Measurements from ENCODE around the gene GRXCR2. TPM values are rescaled to one million over a fixed set of nuclear protein-coding genes. Genes with fewer than 3 reads are reported as not detected.

Gene GRXCR2
- total and polyA plus RNA-seq, 12 donors = 0.60 to 15.1 (median 1.7) TPM; not detected in 2

GRCh38 chr5:145913701-145914100 is 40.9 kb upstream of the GRXCR2 start:
- intact Hi-C loops (cut with DNase I) = no loop called here
- Histone ChIP-seq H3K27me3 (no peaks in the 10 kb centered on the region), H3K27ac (no peak overlapping the region), H3K4me1 (peaks cover 0 to 11% (median 0%) of the 10 kb centered on the region in 9 donors), H3K4me3 (no peak overlapping the region), H3K9me3 (no peaks in the 10 kb centered on the region), H3K36me3 (no peaks in the 10 kb centered on the region)
- ATAC-seq (no peak), DNase-seq (no peak)
- TF ChIP-seq CTCF (IDR thresholded peaks at IDR 0.05) = no peak
- WGBS, 2 donors = 93 to 96% methylated on average over 7 of the region's 7 CpGs

- Histone ChIP-seq H3K9me3 (no peaks in the 10 kb centered on the region), H3K4me3 (no peak overlapping the region), H3K27me3 (no peaks in the 10 kb centered on the region), H3K36me3 (no peaks in the 10 kb centered on the region), H3K4me1 (peaks cover 0 to 8% (median 0%) of the 10 kb centered on the region in 9 donors), H3K27ac (no peak overlapping the region)
- intact Hi-C loops (cut with DNase I) = no loop called here
- DNase-seq (no peak), ATAC-seq (no peak)
- 91 to 93% methylated on average over 5 of the region's 5 CpGs for WGBS, 2 donors
- no peak for TF ChIP-seq CTCF (IDR thresholded peaks at IDR 0.05)
Measured at GRCh38 chr5:145912594-145912993, 39.8 kb upstream of the GRXCR2 start.

- H3K4me3 ChIP-seq = no peak overlapping the region
- no peak overlapping the region for H3K27ac ChIP-seq
- ATAC-seq (no peak), DNase-seq (no peak)
- peaks cover 0 to 3% (median 0%) of the 10 kb centered on the region in 9 donors for H3K4me1 ChIP-seq
- no peak for TF ChIP-seq CTCF (IDR thresholded peaks at IDR 0.05)
- 88 to 91% methylated on average over 3 of the region's 3 CpGs for whole genome bisulfite sequencing, 2 donors
- H3K36me3 ChIP-seq = no peaks in the 10 kb centered on the region
- intact Hi-C loops (cut with DNase I) = no loop called here
- H3K9me3 ChIP-seq = no peaks in the 10 kb centered on the region
- H3K27me3 ChIP-seq = no peaks in the 10 kb centered on the region
Measured at GRCh38 chr5:145912019-145912418, 39.2 kb upstream of the GRXCR2 start.

GRCh38 chr5:145911164-145911563 is 38.4 kb upstream of the GRXCR2 start:
- TF ChIP-seq CTCF (IDR thresholded peaks at IDR 0.05) = no peak
- Histone ChIP-seq H3K36me3 (no peaks in the 10 kb centered on the region), H3K9me3 (no peaks in the 10 kb centered on the region), H3K27me3 (no peaks in the 10 kb centered on the region), H3K4me1 (no peaks in the 10 kb centered on the region), H3K4me3 (no peak overlapping the region), H3K27ac (no peak overlapping the region)
- ATAC-seq (no peak), DNase-seq (no peak)
- 74 to 79% methylated on average over 6 of the region's 6 CpGs for WGBS, 2 donors
- intact Hi-C loops (cut with DNase I) = no loop called here

All from heart right ventricle (tissue), 16 donors.